SK-N-MC (cell line): ENCODE measurements around the gene DLGAP1.

Experiments
- EZH2 ChIP-seq: fragments of 200-600 bp; sonication (generic); IDR thresholded peaks from one replicate; pipeline ENCODE4 v1.6.1; 2017; ENCODE audit warnings: antibody characterized with exemption
- FOXP2 ChIP-seq: optimal IDR thresholded peaks from 2 replicates; pipeline ENCODE3; 2011; ENCODE audit warnings: mild to moderate bottlenecking, moderate library complexity; ENCODE audit not compliant: insufficient read depth; ENCODE audit errors: extremely low read length, control extremely low read depth
- POLR2AphosphoS5 ChIP-seq: IDR thresholded peaks from 2 replicates; pipeline ENCODE4 v1.6.1; 2012; ENCODE audit warnings: mild to moderate bottlenecking, low read depth, low read length, borderline replicate concordance

- TF ChIP-seq EZH2 (no peak), POLR2AphosphoS5 (no peak; the same call in 1 of the 2 replicates), FOXP2 (no peak)
Observed at GRCh38 chr18:3867236-3867635, 587.9 kb downstream of the DLGAP1 start.
